Measurements from ENCODE around the gene KAT7.

The KAT7 gene

GRCh38 chr17:49832840-49833599, 44.5 kb downstream of the KAT7 start:
- no peaks in the 10 kb centered on the region for H3K9me3 ChIP-seq (ENCODE audit: control insufficient read depth, insufficient read depth, low read length)
- no peak overlapping the region for H3K9ac ChIP-seq (ENCODE audit: low read depth, low read length)
- peaks cover 45% of the 10 kb centered on the region for H3K36me3 ChIP-seq (ENCODE audit: insufficient read depth, low read length)
- peaks cover 6% of the 10 kb centered on the region; the same call in 1 of the 2 replicates for H3K4me1 ChIP-seq (ENCODE audit: insufficient read depth, low read length)

- Histone ChIP-seq H3K9me3 (ENCODE audit: control insufficient read depth, insufficient read depth, low read length) (no peaks in the 10 kb centered on the region), H3K36me3 (ENCODE audit: insufficient read depth, low read length) (peaks cover 40% of the 10 kb centered on the region), H3K4me1 (ENCODE audit: insufficient read depth, low read length) (peaks cover 6% of the 10 kb centered on the region; the same call in 1 of the 2 replicates), H3K9ac (ENCODE audit: low read depth, low read length) (no peak overlapping the region)
Observed at GRCh38 chr17:49834118-49834743, 45.8 kb downstream of the KAT7 start.

GRCh38 chr17:49835472-49835871, 47.0 kb downstream of the KAT7 start:
- peaks cover 6% of the 10 kb centered on the region; the same call in 1 of the 2 replicates for H3K4me1 ChIP-seq (ENCODE audit: insufficient read depth, low read length)
- H3K9me3 ChIP-seq (ENCODE audit: control insufficient read depth, insufficient read depth, low read length): no peaks in the 10 kb centered on the region
- H3K9ac ChIP-seq (ENCODE audit: low read depth, low read length): no peak overlapping the region
- peaks cover 33% of the 10 kb centered on the region for H3K36me3 ChIP-seq (ENCODE audit: insufficient read depth, low read length)

- H3K9ac ChIP-seq (ENCODE audit: low read depth, low read length): no peak overlapping the region
- peaks cover 28% of the 10 kb centered on the region for H3K36me3 ChIP-seq (ENCODE audit: insufficient read depth, low read length)
- peaks cover 6% of the 10 kb centered on the region; the same call in 1 of the 2 replicates for H3K4me1 ChIP-seq (ENCODE audit: insufficient read depth, low read length)
- no peaks in the 10 kb centered on the region for H3K9me3 ChIP-seq (ENCODE audit: control insufficient read depth, insufficient read depth, low read length)
Observed at GRCh38 chr17:49836111-49837030, 47.9 kb downstream of the KAT7 start.

- Histone ChIP-seq H3K9ac (ENCODE audit: low read depth, low read length) (no peak overlapping the region), H3K36me3 (ENCODE audit: insufficient read depth, low read length) (peaks cover 6% of the 10 kb centered on the region; the same call in 1 of the 2 replicates), H3K9me3 (ENCODE audit: control insufficient read depth, insufficient read depth, low read length) (no peaks in the 10 kb centered on the region), H3K4me1 (ENCODE audit: insufficient read depth, low read length) (peaks cover 6% of the 10 kb centered on the region; the same call in 1 of the 2 replicates)
Observed at GRCh38 chr17:49839455-49839854, 51.0 kb downstream of the KAT7 start.

GRCh38 chr17:49841548-49841947, 53.1 kb downstream of the KAT7 start:
- H3K4me1 ChIP-seq (ENCODE audit: insufficient read depth, low read length): peaks cover under 1% of the 10 kb centered on the region; the same call in 1 of the 2 replicates
- H3K36me3 ChIP-seq (ENCODE audit: insufficient read depth, low read length): no peaks in the 10 kb centered on the region
- no peak overlapping the region for H3K9ac ChIP-seq (ENCODE audit: low read depth, low read length)
- H3K9me3 ChIP-seq (ENCODE audit: control insufficient read depth, insufficient read depth, low read length): no peaks in the 10 kb centered on the region

- Histone ChIP-seq H3K36me3 (ENCODE audit: insufficient read depth, low read length) (0 out of 2 replicates have a peak, but pooled peaks cover 3% of the 10 kb centered on the region), H3K9ac (ENCODE audit: low read depth, low read length) (no peak overlapping the region), H3K9me3 (ENCODE audit: control insufficient read depth, insufficient read depth, low read length) (no peaks in the 10 kb centered on the region), H3K4me1 (ENCODE audit: insufficient read depth, low read length) (no peaks in the 10 kb centered on the region; the same call in 1 of the 2 replicates)
Observed at GRCh38 chr17:49842371-49842770, 53.9 kb downstream of the KAT7 start.

GRCh38 chr17:49842846-49843245, 54.4 kb downstream of the KAT7 start:
- H3K36me3 ChIP-seq (ENCODE audit: insufficient read depth, low read length): 0 out of 2 replicates have a peak, but pooled peaks cover 3% of the 10 kb centered on the region
- H3K9me3 ChIP-seq (ENCODE audit: control insufficient read depth, insufficient read depth, low read length): no peaks in the 10 kb centered on the region
- H3K4me1 ChIP-seq (ENCODE audit: insufficient read depth, low read length): no peaks in the 10 kb centered on the region; the same call in 1 of the 2 replicates
- no peak overlapping the region for H3K9ac ChIP-seq (ENCODE audit: low read depth, low read length)

- Histone ChIP-seq H3K4me1 (ENCODE audit: insufficient read depth, low read length) (no peaks in the 10 kb centered on the region; the same call in 1 of the 2 replicates), H3K9ac (ENCODE audit: low read depth, low read length) (no peak overlapping the region), H3K9me3 (ENCODE audit: control insufficient read depth, insufficient read depth, low read length) (no peaks in the 10 kb centered on the region), H3K36me3 (ENCODE audit: insufficient read depth, low read length) (0 out of 2 replicates have a peak, but pooled peaks cover 3% of the 10 kb centered on the region)
Observed at GRCh38 chr17:49843774-49844350, 55.4 kb downstream of the KAT7 start.

- no peaks in the 10 kb centered on the region for H3K9me3 ChIP-seq (ENCODE audit: control insufficient read depth, insufficient read depth, low read length)
- 0 out of 2 replicates have a peak, but pooled peaks cover 3% of the 10 kb centered on the region for H3K36me3 ChIP-seq (ENCODE audit: insufficient read depth, low read length)
- H3K4me1 ChIP-seq (ENCODE audit: insufficient read depth, low read length): peaks cover 5% of the 10 kb centered on the region
- no peak overlapping the region for H3K9ac ChIP-seq (ENCODE audit: low read depth, low read length)
Observed at GRCh38 chr17:49845321-49845720, 56.8 kb downstream of the KAT7 start.

GRCh38 chr17:49846938-49847712, 58.6 kb downstream of the KAT7 start:
- 0 out of 2 replicates have a peak, but pooled peaks cover 3% of the 10 kb centered on the region for H3K36me3 ChIP-seq (ENCODE audit: insufficient read depth, low read length)
- H3K9ac ChIP-seq (ENCODE audit: low read depth, low read length): no peak overlapping the region
- peaks cover 11% of the 10 kb centered on the region for H3K4me1 ChIP-seq (ENCODE audit: insufficient read depth, low read length)
- no peaks in the 10 kb centered on the region for H3K9me3 ChIP-seq (ENCODE audit: control insufficient read depth, insufficient read depth, low read length)

- H3K9me3 ChIP-seq (ENCODE audit: control insufficient read depth, insufficient read depth, low read length): no peaks in the 10 kb centered on the region
- H3K9ac ChIP-seq (ENCODE audit: low read depth, low read length): no peak within 1 kb of the TSS
- 0 out of 2 replicates have a peak, but pooled peaks cover 3% of the 10 kb centered on the region for H3K36me3 ChIP-seq (ENCODE audit: insufficient read depth, low read length)
- peaks cover 11% of the 10 kb centered on the region for H3K4me1 ChIP-seq (ENCODE audit: insufficient read depth, low read length)
Observed at GRCh38 chr17:49848019-49848473, 59.6 kb downstream of the KAT7 start, which contains the start of gene TAC4. TSS of gene TAC4 (minus strand) at chr17:49848069. CDS start at chr17:49848017, 52 bp downstream.

GRCh38 chr17:49848739-49849138, 60.3 kb downstream of the KAT7 start:
- H3K4me1 ChIP-seq (ENCODE audit: insufficient read depth, low read length): peaks cover 11% of the 10 kb centered on the region
- 0 out of 2 replicates have a peak, but pooled peaks cover 3% of the 10 kb centered on the region for H3K36me3 ChIP-seq (ENCODE audit: insufficient read depth, low read length)
- H3K9ac ChIP-seq (ENCODE audit: low read depth, low read length): no peak overlapping the region

More at GRCh38 chr17:49848739-49849138, 60.3 kb downstream of the KAT7 start:
- no peaks in the 10 kb centered on the region for H3K9me3 ChIP-seq (ENCODE audit: control insufficient read depth, insufficient read depth, low read length)

Measured in ES-I3 (cell line).